PC-9 (cell line): ENCODE data around the gene HSPE1. TPM values are rescaled to one million over a fixed set of nuclear protein-coding genes. Genes with fewer than 3 reads are reported as not detected.
"Not testable (repeated sequence)": the region's sequence is repeated elsewhere in the genome, so short reads cannot be mapped to it uniquely, and the experiment has no call there.

Source experiments
- BruUV-seq: library from RNA; stranded (reverse); fragments of 400-500 nt; replicated peaks from 2 replicates; lab custom pipeline; 2021; lab: Mats Ljungman, UMichigan
- CTCF ChIA-PET: fragments of 300-600 bp; sonication (Branson Sonifier 250); formaldehyde crosslinking; loops from one replicate; lab custom pipeline; 2022; ENCODE audit warnings: antibody characterized with exemption; lab: Charles Lee
- POLR2A ChIA-PET: fragments of 300-600 bp; sonication (Branson Sonifier 250); formaldehyde crosslinking; loops from one replicate; lab custom pipeline; 2022; ENCODE audit warnings: antibody characterized with exemption; ENCODE audit not compliant: unreplicated experiment; lab: Charles Lee
- DNase-seq, 2 experiments: peaks; one replicate each; pipeline versions ENCODE4 v3.0.0 to v3.0.0-alpha.2; 2015 to 2022; ENCODE audit warnings: mixed read lengths in 1 of 2
- H2AFZ ChIP-seq: fragments of 200-600 bp; sonication (generic); 2 replicates; pipeline ENCODE4 v1.8.1; 2017; ENCODE audit warnings: antibody characterized with exemption
- H3F3A ChIP-seq: fragments of 200-600 bp; sonication (generic); 2 replicates; pipeline ENCODE4 v1.8.1; 2017; ENCODE audit warnings: antibody characterized with exemption, mild to moderate bottlenecking, low read depth; ENCODE audit not compliant: insufficient read depth
- H3K27ac ChIP-seq: fragments of 200-600 bp; sonication (generic); 2 replicates; pipeline ENCODE4 v1.6.1; 2016; ENCODE audit warnings: mixed run types
- H3K27me3 ChIP-seq: fragments of 200-600 bp; sonication (generic); 2 replicates; pipeline ENCODE4 v1.6.1; 2016; ENCODE audit warnings: low read depth, mixed run types; ENCODE audit not compliant: insufficient read depth
- H3K36me3 ChIP-seq: fragments of 200-600 bp; sonication (generic); 2 replicates; pipeline ENCODE4 v1.6.1; 2016; ENCODE audit warnings: low read depth, mixed run types
- H3K4me1 ChIP-seq: fragments of 200-600 bp; sonication (generic); replicated peaks from 2 replicates; pipeline ENCODE4 v1.6.1; 2016; ENCODE audit warnings: mixed run types; ENCODE audit not compliant: insufficient read depth
- H3K4me2 ChIP-seq: fragments of 200-600 bp; sonication (generic); 2 replicates; pipeline ENCODE4 v1.6.1; 2017; ENCODE audit warnings: mixed run types
- H3K4me3 ChIP-seq: fragments of 200-600 bp; sonication (generic); 2 replicates; pipeline ENCODE4 v1.6.1; 2016; ENCODE audit warnings: mixed run types
- H3K79me2 ChIP-seq: fragments of 200-600 bp; sonication (generic); 2 replicates; pipeline ENCODE4 v1.6.1; 2017; ENCODE audit warnings: low read depth, mixed run types
- H3K9me2 ChIP-seq: fragments of 200-600 bp; sonication (generic); 2 replicates; pipeline ENCODE4 v1.8.1; 2017; ENCODE audit warnings: mild to moderate bottlenecking; ENCODE audit not compliant: insufficient read depth
- H3K9me3 ChIP-seq: fragments of 200-600 bp; sonication (generic); 2 replicates; pipeline ENCODE4 v1.8.1; 2016; ENCODE audit warnings: low read depth; ENCODE audit not compliant: insufficient read depth
- H4K20me1 ChIP-seq: fragments of 200-600 bp; sonication (generic); 2 replicates; pipeline ENCODE4 v1.8.1; 2017; ENCODE audit not compliant: insufficient read depth
- EZH2 ChIP-seq: fragments of 200-600 bp; sonication (generic); IDR thresholded peaks from 2 replicates; pipeline ENCODE4 v1.8.0; 2017; ENCODE audit warnings: antibody characterized with exemption, low read depth
- intact Hi-C: fragments of 100-400 bp; cut with micrococcal nuclease; formaldehyde crosslinking; loops from one replicate; pipeline ENCODE4 v1.10.0; 2022; ENCODE audit not compliant: unreplicated experiment
- total RNA-seq: library from RNA; stranded (reverse); gene quantifications from 2 replicates; pipeline ENCODE4 v1.2.3, GENCODE V29; 2021
- TF ChIP-seq, protein P1 (sequence below): fragments of 200-600 bp; sonication (generic); conservative IDR thresholded peaks from 2 replicates; pipeline ENCODE4 v1.6.1; 2017; ENCODE audit warnings: mixed run types, antibody characterized with exemption, mild to moderate bottlenecking, moderate library complexity

Gene HSPE1
- total RNA-seq, 1 experiment from 2014 or later: 219 TPM

DNA sequence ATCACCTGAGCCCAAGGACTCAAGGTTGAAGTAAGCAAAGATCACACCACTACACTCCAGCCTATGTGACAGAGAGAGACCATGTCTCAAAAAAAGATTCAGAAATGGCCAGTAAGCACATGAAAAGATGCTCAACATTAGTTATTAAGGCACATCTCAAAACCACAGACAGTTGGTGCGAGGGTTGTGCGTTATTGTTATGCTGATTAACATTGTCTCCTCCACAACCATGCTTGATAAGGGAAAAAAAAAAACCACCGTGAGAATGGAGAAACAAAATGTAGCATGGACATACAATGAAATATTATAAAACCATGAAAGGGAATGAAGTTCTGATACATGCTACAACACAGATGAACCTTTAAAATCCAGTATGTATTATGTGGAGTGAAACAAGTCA, 43.0 kb downstream of the HSPE1 start:
- CTCF ChIA-PET: no interaction called here
- H3K27ac ChIP-seq: no peak overlapping the region
- no TSS peak for BruUV-seq
- DNase-seq: no peak
- H3K36me3 ChIP-seq: peaks cover 35% of the 10 kb centered on the region
- no peaks in the 10 kb centered on the region for H3K9me2 ChIP-seq
- H3K4me1 ChIP-seq: no peaks in the 10 kb centered on the region
- H3K4me3 ChIP-seq: no peak overlapping the region
- H3K79me2 ChIP-seq: peaks cover 3% of the 10 kb centered on the region; the same call in 1 of the 2 replicates
- TF ChIP-seq, protein P1, sequence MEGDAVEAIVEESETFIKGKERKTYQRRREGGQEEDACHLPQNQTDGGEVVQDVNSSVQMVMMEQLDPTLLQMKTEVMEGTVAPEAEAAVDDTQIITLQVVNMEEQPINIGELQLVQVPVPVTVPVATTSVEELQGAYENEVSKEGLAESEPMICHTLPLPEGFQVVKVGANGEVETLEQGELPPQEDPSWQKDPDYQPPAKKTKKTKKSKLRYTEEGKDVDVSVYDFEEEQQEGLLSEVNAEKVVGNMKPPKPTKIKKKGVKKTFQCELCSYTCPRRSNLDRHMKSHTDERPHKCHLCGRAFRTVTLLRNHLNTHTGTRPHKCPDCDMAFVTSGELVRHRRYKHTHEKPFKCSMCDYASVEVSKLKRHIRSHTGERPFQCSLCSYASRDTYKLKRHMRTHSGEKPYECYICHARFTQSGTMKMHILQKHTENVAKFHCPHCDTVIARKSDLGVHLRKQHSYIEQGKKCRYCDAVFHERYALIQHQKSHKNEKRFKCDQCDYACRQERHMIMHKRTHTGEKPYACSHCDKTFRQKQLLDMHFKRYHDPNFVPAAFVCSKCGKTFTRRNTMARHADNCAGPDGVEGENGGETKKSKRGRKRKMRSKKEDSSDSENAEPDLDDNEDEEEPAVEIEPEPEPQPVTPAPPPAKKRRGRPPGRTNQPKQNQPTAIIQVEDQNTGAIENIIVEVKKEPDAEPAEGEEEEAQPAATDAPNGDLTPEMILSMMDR: no peak
- no peak for TF ChIP-seq EZH2
- H3F3A ChIP-seq: 0 out of 2 replicates have a peak, but pooled peaks cover 5% of the 10 kb centered on the region
- no peak overlapping the region for H3K4me2 ChIP-seq
- POLR2A ChIA-PET: no interaction called here
- intact Hi-C loops: no loop called here
- no peak overlapping the region for H2AFZ ChIP-seq
- peaks cover 25% of the 10 kb centered on the region for H4K20me1 ChIP-seq
- no peaks in the 10 kb centered on the region for H3K9me3 ChIP-seq
- no peaks in the 10 kb centered on the region for H3K27me3 ChIP-seq

DNA sequence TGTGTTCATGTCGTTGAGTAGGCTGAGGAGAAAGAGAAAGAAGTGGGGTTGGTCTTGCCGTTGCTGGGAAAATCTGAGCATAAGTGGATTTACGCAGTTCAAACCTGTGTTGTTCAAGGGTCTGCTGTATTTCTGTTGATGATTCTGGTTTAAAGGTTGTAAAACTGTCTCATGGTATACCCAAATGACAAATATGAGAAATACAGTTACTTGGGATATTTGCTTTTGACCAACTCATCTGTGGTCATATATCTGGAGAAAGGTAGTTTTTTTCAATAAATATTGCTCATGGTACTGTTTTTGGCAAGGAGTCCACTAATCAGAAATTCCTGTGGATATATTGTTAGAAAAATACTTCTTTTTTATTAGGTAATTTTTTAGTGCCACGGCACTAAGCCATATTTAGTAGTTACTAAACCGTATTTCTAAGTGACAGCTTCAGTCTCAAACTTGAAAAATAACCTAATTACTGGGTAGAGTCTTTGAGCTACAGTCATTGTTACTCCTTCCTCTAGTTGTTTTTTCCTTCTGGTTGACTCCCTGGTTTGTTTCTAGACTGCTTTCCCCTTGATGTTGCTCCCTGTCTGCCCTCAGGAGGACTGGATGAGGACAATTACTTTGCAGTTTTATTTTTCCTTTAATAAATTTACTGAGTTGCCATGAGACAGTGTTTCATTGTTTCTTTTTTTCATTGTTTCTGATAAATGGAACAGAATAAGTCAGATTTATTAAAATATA, 47.2 kb downstream of the HSPE1 start:
- no peak for DNase-seq
- H3K79me2 ChIP-seq: peaks cover 3% of the 10 kb centered on the region; the same call in 1 of the 2 replicates
- TF ChIP-seq, protein P1: no peak
- no peak for TF ChIP-seq EZH2
- H3K4me2 ChIP-seq: no peak overlapping the region
- H4K20me1 ChIP-seq: peaks cover 13% of the 10 kb centered on the region; the same call in 1 of the 2 replicates
- H3K9me3 ChIP-seq: no peaks in the 10 kb centered on the region
- no peaks in the 10 kb centered on the region for H3K27me3 ChIP-seq
- H2AFZ ChIP-seq: no peak overlapping the region
- H3K27ac ChIP-seq: no peak overlapping the region
- no peak overlapping the region for H3K4me3 ChIP-seq
- intact Hi-C loops: no loop called here
- POLR2A ChIA-PET: no interaction called here
- no peaks in the 10 kb centered on the region for H3K9me2 ChIP-seq
- CTCF ChIA-PET: no interaction called here
- no TSS peak for BruUV-seq
- peaks cover 36% of the 10 kb centered on the region for H3K36me3 ChIP-seq
- no peaks in the 10 kb centered on the region for H3K4me1 ChIP-seq
- peaks cover 5% of the 10 kb centered on the region; the same call in 1 of the 2 replicates for H3F3A ChIP-seq

DNA sequence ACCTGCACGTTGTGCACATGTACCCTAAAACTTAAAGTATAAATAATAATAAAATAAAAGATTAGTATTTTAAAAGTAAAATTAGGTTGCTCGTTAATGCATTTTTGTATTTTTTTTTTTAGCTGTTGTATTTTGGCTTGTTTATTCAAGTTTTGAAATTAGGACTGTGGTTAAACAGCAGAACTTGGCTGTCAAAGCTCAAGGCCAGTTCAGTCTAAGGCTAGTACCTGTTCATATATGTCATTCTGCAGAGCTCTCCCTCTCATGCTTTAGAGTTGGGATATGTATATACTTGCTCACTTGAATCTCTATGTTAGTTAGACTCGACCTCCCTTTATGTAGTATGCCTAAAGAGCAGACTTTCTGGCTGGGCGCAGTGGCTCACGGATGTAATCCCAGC, 48.4 kb downstream of the HSPE1 start:
- intact Hi-C loops: no loop called here
- peaks cover 26% of the 10 kb centered on the region; the same call in 1 of the 2 replicates for H3K36me3 ChIP-seq

DNA sequence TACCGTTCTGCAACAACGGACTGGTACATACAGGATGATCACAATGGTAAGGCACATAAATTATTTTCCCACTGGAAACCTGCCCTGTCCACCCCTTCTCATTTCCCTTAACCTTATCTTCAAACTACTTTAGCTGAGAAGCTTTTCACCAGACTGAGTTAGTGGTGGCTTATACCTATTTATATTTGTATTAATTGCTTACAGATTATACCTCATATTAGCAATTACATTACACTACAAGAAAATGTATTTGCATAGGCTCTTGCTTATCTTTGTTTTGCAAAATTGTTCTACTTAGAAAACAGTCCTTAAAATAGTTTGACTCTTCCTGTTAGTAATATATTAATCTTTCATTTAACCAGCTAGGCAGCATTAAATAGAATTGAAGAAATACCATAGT, 51.1 kb downstream of the HSPE1 start:
- H3K9me2 ChIP-seq, H3K27me3 ChIP-seq, H4K20me1 ChIP-seq, H3F3A ChIP-seq, intact Hi-C loops, H3K4me1 ChIP-seq, H3K4me3 ChIP-seq, H3K27ac ChIP-seq, H3K9me3 ChIP-seq, H2AFZ ChIP-seq, BruUV-seq, POLR2A ChIA-PET, DNase-seq, H3K4me2 ChIP-seq, H3K79me2 ChIP-seq, CTCF ChIA-PET: not testable (repeated sequence)
- peaks cover 18% of the 10 kb centered on the region; the same call in 1 of the 2 replicates for H3K36me3 ChIP-seq

More for the DNA sequence above, 48.4 kb downstream of the HSPE1 start:
- Histone ChIP-seq H3K4me3 (no peak overlapping the region), H3F3A (peaks cover 5% of the 10 kb centered on the region; the same call in 1 of the 2 replicates), H3K27me3 (no peaks in the 10 kb centered on the region), H3K4me1 (no peaks in the 10 kb centered on the region), H2AFZ (no peak overlapping the region), H3K27ac (no peak overlapping the region), H3K79me2 (peaks cover 3% of the 10 kb centered on the region; the same call in 1 of the 2 replicates), H3K4me2 (no peak overlapping the region), H3K9me2 (no peaks in the 10 kb centered on the region), H3K9me3 (no peaks in the 10 kb centered on the region), H4K20me1 (peaks cover 8% of the 10 kb centered on the region; the same call in 1 of the 2 replicates)
- ChIA-PET CTCF (no interaction called here), POLR2A (no interaction called here)
- no peak for TF ChIP-seq EZH2
- TF ChIP-seq, protein P1: no peak
- no peak for DNase-seq
- BruUV-seq: no TSS peak
